GM19023 (cell line): ENCODE data around the gene BCL11A.

Experiments
- ATAC-seq: cut with Tn5 transposase; IDR thresholded peaks from one replicate; pipeline ENCODE4 v1.9.1; 2021; ENCODE audit warnings: mild to moderate bottlenecking, moderate library complexity; ENCODE audit not compliant: unreplicated experiment

Gene BCL11A

DNA sequence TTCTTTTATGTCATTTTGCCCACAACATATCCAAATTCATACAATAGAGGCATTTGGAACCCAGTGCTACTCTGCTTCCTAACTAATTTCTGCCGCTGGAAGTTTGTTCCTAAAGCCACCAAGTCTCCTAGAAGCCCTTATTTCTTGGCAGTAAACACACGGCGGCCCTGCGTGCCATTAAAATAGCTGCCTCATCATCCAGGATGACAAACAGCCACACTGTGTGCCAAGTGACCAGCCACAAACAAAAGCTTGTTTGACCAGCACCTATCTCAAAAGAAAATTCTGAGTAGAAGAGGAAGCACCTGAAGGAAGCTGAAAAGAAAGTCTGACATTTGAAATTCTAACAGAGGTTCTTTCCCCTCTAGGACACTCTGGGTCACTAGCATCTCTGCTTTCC, 64.2 kb downstream of the BCL11A start:
- ATAC-seq, result no peak

DNA sequence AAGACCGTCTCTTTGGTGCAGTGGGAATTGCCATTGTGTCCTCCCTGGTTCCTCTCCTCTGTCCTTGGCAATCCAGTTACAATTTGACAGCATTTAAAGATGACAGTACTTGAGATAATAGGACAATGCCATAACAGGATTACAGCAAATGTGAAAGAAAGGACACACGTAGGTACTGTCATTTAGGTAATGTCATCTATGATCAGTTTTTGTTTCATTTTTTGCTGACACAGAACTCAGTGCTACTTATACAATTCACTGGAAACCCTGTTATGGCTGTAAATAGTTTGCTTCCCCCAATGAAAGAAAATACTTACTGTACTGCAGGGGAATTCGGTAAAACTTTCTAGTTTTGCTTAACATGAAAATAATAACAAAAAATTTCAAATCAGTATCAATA, 65.2 kb downstream of the BCL11A start:
- no peak for ATAC-seq

DNA sequence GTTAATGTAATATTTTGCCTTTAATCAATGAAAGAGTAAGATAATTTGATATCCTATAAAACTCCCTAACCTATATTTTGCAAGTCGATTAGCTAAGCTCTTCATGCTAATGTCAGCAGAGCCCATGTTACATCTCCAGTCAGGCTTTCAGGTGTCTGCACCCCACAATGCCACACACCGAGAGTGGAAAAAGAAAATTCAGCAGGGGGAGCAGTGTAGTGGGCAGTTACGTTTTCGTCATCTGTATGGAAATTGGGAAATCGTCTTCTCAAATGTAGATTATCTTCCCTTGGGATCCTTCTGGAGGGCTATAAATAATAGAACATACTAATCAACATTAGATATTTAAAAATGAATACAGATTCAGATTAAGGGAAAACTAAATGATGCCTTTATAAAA, 66.3 kb downstream of the BCL11A start:
- no peak for ATAC-seq

DNA sequence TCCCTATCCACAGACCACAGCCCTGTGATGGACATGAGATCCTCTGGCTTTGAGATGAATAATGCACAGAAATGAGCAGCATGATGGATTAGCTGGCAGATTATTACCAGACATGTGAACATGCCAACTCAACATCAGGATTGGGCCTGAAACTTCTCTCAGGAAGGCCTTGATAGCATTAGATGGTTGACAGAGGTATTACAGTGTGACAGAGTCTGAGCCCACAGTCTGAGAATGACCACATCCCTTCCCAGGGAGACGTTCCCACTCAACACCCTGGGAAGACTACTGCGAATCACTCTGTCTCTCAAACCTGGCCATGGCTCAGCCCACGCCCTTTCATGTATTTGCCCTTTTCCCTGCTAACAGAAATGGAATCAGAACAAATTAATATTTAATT, 66.9 kb downstream of the BCL11A start:
- ATAC-seq, result no peak

DNA sequence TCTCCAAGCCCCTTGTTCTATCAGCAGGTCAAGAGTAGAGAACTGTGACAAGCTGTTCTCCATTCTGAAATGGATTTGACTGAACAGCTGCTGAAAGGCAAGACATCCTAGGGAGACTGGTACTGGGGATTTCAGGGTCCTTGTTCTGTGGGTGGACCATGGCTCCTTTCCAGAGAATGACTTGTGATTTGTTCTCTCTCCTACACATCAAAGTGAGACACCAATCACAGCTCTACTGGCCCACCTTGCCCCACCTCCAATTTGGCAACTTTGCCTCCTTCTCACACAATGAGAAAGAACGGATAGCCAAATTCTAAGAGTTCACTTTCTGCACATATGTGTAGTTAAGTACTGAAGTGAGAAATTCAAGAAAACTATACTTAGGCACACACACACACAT, 67.4 kb downstream of the BCL11A start:
- ATAC-seq, result no peak

DNA sequence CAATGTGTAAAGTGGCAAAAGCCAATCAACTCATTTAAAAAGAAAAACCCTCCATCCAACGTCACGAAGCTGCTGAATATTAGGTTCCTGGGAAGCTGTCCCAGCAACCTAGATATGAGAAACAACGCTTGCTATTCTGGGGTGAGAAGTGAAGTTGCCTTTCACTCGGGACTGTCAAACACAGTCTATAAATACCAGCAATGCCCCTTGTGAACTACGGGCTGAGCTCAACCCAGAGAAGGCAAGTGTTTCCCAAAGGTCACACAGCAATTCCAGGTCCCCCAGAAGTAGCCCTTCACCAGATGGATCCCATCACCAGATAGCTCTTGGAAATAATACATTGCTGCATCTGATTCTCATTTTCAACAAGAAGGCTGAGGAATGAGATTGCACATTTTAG, 67.9 kb downstream of the BCL11A start:
- no peak for ATAC-seq

DNA sequence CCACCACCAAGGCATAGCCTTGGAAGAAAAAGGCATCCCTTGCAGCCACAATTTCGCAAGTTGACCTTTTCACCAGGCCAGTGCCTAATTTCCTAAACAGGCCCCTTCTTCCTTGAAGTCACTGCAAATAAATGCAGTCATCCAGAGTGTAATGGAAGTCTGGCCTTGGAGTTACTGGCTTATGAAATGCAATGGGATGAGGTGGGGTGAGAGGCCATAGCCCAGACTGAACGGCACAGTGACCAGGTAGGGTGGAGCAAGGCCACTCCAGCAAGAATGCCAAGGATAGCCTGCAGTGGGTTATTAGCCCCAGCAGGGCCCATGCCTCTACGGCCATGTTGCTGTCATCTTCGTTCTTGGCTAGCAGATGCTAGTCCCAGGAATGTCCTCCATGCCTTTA, 68.4 kb downstream of the BCL11A start:
- ATAC-seq, result no peak

DNA sequence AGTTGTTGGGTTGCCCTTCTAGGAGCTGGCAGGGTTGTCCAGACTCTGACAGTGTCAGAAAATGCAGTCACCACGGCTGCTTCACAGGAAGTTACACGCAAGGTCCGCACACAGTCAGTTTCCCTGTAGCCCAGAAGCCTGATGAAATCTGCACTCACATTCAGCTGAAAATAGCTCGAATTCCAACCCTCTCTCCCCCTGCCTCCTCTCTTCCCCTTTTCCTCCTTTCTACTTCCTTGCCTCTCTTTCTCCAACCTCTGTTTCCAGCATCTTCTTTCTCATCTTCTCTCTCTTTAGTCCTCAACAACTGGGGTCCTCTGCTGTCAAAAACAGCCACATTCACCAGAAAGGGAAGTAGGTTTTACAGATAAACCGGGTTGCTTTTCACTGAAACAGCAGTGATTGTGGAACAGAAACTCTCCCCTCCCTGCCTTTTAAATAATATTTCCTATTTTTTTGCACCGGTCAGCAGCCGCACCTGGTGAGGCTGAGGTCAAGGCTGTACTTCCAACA, 69.3 kb downstream of the BCL11A start:
- no peak for ATAC-seq

DNA sequence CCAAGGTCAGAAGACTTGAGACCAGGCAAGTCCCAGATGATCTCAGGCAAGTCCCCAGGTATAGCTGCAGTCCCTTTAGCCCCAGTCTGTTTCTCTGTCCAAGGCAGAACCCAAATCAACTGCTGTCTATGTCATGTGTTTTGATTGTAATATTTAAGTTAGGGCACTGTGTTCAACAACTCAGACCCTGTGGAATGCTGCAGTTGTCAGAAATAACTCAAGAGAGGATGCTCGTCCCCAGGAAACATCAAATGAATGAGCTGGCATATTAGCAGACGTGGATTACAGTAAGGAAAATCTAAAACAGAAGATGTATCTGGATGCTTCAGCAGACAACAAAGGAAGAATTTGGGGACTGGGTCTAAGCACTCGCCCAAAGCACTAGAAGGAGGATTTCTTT, 70.1 kb downstream of the BCL11A start:
- no peak for ATAC-seq

DNA sequence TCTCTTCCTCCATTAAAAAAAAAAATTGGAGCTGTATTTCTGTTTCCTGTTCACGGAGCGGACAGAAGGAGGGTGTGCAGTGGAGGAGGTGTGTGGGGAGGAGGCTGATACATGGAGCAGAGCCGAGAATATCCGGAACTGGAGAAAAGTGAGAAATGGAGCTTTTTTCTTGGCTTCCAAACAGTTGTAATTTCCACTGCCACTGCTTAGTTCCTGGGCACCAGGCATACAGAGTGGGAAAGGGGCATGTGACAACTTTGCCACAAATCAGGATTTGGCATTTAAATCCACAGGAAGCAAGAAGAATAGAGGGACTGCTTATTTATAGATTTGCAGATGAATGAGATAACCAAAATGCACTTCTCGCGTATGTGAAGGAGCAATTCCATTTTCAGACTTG, 71.2 kb downstream of the BCL11A start:
- ATAC-seq, result no peak

DNA sequence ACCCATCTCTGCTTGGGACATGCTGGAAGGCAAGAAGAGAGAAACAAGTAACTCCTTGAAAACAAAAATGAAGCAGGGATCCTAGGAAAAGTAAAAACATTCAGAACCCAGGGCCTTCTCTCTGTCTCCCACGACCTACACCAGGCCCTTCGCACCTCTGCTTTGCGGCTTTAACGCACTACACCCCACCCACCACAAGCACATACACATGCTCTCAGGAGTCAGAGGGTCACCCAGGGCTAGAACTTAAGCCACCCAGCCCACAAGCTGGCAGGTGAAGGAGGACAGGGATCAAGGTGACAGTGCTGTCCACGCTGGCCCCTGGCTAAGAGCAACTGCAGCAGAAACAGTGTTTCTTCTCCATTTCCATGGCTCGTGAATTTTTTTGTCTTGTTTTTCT, 72.2 kb downstream of the BCL11A start:
- no peak for ATAC-seq

DNA sequence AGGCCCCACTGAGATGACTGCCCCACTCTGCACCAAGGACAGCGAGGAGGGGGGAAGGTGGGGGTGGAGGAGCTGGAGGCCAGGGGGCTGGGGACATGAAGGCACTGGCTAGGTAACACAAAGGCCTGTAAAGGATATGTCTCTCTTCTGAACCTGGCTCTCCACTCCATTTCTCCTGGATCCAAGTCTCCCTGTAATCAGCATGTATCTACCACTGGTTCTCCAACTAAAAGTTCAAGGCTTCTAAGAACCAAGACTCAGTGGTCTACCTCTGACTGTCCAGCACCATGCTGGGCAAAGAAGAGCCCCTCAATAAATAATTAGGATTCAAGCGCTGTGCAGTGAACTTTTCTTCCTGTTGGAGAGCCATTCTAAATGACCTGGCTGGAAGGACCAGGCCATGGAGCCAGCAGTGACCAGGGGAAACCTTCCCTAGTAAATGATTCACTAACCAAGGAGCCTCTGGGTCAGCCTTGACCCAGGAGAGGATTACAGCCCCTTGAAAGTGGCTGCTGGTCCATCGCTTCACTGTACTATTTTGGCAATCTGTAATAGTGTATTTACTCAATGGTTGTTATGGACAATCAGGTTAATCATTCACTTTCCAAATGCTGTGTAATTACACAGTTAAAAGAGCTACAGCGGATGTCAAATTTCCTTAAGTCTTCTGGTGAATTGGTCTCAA, 73.2 kb downstream of the BCL11A start:
- no peak for ATAC-seq

DNA sequence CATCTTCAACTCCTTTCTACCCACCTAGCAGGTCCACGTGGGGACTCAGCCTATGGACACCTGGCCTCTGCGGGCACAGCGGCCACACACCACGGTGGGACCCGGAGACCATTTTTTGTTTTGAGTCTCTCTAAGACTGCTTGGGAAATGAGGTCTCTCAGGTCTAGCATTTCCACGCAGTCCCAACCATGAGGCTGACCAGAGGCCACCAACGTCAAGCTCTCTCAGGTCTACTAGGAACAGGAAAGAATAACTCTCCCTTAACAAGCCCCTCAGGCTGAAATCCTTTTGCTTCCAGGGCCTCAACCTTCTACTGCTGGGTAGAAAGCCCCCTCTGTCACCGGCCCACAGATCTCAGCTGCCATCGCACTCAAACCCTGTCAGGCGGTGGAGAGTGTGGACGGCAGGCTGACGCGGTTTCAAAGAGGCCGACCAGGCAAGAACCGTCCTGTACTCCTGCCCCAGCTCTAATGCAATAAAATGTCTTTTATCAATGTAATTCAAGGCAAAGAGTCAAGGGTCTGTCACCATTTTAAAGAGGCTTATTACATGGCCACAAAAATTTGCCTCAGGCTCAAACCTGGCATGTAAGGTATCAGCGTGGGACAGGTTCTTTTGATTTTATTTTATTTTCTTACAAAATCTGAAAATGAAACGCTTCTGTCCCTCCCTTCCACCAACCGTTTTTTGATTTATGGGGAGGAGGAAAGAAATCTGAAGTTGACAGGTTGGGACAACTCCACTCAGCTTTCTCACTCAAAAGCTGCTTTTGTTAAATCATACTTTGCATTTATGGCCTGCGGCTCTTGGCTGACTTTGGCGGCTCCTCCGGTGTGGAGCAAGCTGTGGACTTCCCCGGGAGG, 74.0 kb downstream of the BCL11A start:
- no peak for ATAC-seq

DNA sequence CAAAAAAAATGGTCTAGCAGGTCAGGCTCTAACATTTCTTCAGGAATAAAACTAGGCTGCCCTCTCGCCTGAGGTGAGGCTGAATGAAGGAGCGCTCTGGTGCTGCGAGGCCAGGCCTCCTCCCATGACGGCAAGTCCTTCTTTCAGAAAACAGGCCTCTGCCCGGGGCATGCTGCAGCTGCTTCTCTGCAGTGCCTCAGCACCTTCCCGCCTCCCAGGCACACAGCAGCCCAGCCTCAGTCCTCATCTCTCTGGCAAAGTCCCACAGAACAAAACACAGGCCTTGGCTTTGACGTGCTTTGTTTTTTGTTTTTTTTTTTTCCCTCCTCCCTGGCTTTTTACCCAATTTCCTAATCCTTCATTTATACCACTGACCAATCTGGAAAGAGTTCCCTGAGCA, 74.8 kb downstream of the BCL11A start:
- no peak for ATAC-seq

DNA sequence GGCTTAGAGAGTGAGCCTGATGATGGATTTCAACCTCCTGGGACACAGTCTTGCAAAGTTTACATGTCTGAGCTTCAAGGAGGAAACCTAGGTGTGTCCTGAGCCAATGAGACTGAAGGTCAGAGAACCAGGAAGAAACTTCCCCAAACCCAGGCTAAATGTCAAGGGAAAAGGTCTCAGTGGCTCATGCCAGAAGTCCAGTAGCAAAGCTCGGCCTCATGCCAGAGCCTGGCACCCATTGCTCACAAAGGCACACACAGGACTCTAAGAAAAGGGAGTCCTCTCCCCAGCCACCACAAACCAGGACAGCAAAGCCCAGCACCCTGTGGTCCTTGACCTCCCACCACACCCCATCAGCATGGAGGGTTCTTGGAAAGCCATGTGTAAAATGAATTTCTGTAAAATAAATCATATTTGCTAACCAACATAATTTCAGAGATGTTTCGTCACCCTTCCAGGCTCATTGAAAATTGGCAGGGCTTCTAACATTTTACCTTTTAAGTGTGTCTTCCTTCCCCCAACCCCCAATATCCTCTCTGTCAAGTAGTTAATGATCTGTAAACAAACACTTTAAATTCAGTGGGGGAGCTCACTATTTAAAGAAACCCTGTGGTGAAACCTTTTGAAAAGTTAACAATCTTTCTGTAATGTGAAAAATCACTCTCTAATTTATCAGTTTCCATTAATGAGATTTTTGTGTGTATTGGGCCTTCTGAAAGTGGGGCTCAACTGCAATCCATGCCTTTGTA, 77.1 kb downstream of the BCL11A start:
- no peak for ATAC-seq

DNA sequence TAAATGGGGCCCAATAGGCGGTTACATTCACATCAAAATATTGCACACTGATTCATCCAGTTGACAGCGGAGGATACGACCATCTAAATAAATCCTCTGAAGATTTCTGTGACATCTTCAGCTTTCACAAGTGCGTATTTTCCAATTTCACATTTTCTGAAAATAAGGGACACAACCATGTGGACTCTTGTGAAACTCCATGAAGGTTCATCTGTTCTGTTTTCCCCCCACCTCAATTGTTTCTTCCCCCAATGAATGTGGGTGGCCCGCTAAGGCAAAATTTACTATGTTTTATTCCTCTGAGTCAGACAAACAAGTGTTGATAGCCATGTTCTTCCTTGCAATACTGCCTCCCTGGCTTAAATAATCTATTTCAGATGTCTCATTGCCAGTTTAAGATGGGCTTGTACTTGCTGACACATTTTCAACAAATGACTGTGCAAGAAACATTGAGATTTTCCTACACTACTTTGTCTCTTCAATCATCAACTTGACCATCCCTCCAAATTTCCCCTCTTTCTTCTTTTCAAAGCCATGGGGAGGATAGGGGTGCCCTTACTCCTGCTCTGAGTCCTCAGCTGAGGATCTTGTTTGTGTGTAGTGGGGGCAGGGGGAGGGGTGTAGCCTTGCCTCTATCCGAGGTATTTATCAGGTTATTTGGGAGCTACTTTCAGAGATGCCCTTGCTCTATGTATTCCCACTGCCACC, 78.2 kb downstream of the BCL11A start:
- no peak for ATAC-seq

DNA sequence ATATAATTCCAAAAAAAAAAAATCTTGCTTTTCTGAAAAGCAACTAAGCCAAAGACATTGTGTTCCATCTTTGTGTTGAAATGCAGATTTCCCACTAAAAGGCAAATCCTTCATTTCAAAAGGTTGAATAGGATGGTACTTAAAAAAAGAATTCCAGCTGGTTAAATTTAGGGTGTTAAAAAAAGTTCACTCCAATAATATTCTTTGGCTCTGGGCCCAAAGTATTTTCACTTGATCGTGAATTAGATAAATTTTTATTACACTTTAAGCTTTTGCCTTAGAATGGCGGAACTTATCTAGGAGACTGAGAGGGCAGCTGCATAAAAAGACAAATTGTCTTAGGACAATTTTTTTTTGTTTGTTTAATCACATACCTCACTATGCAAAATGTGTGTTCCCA, 79.2 kb downstream of the BCL11A start:
- ATAC-seq, result no peak

DNA sequence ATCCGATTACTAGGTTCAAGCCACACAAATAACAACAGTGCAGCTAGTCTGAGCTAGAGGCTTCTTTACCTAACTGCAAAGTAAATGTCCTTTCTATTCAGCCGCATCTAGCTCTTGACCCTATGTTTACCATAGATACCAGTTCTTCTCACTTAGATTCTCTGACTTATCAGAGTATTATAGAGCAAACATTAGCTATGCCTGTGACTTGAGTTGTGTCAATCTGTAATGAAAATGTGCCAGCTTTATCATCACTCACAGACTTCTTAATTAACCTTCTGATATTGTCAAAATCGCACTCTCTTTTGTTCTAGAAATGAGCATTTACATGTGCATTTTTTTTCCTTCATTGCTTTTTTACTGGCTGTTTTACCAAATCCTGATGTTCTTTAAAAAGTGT, 79.9 kb downstream of the BCL11A start:
- ATAC-seq, result no peak

DNA sequence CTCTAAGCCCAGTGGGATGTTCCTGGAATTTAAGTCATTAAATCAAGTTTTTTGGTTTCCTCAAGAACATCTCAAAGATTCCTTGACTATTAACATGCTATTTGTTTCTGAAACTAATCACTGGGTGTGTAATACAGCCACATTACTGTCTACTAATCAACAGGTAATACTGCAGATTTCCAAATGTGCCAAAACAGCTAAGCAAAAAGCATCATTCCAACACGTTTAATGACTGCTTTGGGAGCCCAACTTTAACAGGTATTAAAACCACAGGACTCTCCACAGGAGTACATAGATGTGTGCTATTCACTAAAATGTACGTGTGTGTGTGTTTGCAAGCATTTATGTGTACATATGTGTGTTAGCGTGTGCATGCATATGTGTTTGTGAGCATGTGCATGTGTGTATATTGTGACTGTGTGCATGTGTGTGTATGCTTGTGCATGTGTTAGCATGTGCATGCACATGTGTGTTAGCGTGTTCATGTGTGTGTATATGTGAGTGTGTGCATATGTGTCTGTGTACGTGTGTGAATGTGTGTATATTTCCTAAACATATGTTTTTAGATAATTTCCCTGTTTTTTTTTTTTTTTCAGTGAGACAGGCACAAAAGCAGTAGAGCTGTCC, 80.7 kb downstream of the BCL11A start:
- ATAC-seq, result no peak

DNA sequence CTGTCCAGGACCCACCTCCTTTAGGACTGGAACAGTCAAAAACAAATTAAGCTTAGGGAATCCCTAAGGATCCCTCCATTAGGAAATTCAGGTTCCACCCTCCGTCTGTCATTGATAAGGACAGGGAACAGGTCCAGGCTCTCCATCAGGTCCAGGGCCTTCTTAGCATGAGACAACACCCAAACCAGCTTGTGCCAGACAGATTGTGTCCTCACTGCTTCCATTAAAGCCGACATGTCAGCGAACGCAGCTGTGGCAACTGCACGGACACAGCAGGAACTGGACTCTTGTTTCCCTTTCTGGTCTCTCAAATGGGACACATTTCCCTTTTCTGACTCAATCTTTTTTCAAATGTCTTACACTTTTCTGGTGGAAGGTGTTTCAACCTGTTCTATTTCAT, 81.4 kb downstream of the BCL11A start:
- no peak for ATAC-seq

DNA sequence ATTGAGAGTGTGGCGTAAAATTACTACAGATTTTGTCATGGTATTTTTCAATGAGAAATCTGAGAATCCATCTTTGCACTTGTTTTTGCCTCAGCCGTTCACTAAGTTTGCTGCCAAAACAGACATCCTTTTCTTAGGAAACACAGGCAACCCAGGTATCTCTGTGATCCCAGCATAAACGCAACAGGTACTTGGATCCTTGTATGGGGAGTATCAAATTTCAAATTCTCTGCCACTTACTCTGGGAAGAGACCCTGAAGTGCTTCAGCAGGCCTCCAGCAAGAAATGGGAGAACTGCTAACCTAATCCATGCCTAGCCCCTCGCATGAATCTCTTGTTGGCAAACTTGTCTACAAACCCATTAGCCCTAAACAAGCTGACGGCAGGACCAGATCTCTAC, 83.1 kb downstream of the BCL11A start:
- ATAC-seq, result no peak
